Rectal smooth muscle tissue (tissue), 1 donor: Measurements from ENCODE around the gene IL19.

ENCODE experiments used
- H3K27ac ChIP-seq: one replicate; pipeline ENCODE4 v1.7.0; 2013; ENCODE audit warnings: low read depth, low read length, inconsistent platforms
- H3K27me3 ChIP-seq: one replicate; pipeline ENCODE4 v1.7.0; 2013; ENCODE audit warnings: low read length; ENCODE audit not compliant: control insufficient read depth, insufficient read depth
- H3K36me3 ChIP-seq: one replicate; pipeline ENCODE4 v1.7.0; 2013; ENCODE audit warnings: low read length; ENCODE audit not compliant: control insufficient read depth, insufficient read depth
- H3K4me1 ChIP-seq: one replicate; pipeline ENCODE4 v1.7.0; 2013; ENCODE audit warnings: low read length; ENCODE audit not compliant: control insufficient read depth, insufficient read depth
- H3K4me3 ChIP-seq: one replicate; pipeline ENCODE4 v1.7.0; 2013; ENCODE audit warnings: low read length
- H3K9ac ChIP-seq: one replicate; pipeline ENCODE4 v1.7.0; 2013; ENCODE audit warnings: low read length

The IL19 gene

DNA sequence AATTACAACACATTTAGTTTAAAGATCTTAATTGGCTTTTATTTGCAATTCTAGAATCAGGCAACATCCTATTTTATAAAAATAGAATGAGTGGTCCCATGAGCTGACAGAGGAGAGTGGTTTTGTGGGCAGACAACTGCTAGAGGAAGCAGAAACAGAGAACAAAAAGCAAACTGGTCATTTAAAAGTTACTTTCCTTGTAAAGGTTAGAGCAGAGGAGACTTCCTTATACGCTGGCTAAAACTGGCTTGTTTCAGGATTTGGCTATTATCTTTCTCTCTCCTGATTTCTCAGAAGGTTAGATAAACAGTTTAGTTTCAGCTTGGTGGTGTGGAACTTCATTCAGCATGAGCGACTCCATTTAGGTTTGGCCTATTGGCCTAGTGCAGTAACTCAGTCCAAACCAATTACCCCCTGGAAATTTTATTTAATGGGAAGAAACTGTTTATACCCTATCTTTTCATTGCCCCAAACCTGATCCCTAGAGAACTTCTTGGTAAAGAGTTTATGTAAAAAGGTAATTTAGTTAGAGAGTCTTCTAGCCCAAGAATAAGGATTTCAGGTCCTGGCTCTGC is 62.6 kb downstream of the IL19 start:
- H3K4me1 ChIP-seq, result no peaks in the 10 kb centered on the region
- no peak overlapping the region for H3K4me3 ChIP-seq
- H3K27me3 ChIP-seq, result no peaks in the 10 kb centered on the region
- no peaks in the 10 kb centered on the region for H3K36me3 ChIP-seq
- H3K9ac ChIP-seq, result no peak overlapping the region
- no peak overlapping the region for H3K27ac ChIP-seq

DNA sequence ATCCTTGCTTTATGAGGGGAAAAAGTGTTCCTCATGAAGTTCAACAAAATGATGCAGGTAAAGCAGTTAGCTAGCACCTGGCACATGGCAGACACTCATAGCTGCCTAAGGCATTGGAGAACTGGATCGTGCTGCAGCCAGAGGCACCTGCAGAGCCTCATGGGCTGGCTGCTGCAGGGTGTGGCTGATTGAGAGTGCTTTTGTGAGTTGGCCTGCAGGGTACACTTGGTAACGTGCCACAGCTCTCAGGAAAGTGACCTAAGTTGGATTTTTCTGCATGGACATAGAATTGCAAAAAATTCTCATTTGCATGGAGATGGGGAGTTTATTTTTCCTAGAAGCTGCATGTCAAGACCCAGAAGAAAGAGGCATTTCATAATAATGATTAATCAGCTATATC is 63.2 kb downstream of the IL19 start:
- no peaks in the 10 kb centered on the region for H3K4me1 ChIP-seq
- no peak overlapping the region for H3K27ac ChIP-seq
- no peak overlapping the region for H3K4me3 ChIP-seq
- no peaks in the 10 kb centered on the region for H3K36me3 ChIP-seq
- no peak overlapping the region for H3K9ac ChIP-seq
- no peaks in the 10 kb centered on the region for H3K27me3 ChIP-seq

DNA sequence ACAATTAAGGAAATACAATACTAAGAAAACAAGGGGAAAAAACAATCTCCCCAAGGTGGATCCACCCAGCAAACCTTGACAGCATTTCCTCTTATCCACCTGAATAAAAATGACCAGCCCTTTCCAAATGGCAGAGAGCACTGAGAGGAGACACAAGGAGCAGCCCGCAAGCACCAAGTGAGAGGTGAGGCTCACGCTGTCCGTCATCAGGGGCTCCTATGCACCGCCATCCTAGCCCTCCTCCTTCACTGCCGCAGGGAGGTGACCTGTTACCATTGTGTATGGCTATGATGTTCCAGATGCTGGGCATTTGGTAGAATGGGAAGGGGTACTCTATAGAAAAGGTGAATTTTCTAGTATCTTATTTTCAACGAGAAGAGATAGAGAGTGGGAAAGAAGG is 63.6 kb downstream of the IL19 start:
- H3K4me3 ChIP-seq, result no peak overlapping the region
- no peak overlapping the region for H3K9ac ChIP-seq
- no peak overlapping the region for H3K27ac ChIP-seq
- no peaks in the 10 kb centered on the region for H3K4me1 ChIP-seq
- H3K27me3 ChIP-seq, result no peaks in the 10 kb centered on the region
- no peaks in the 10 kb centered on the region for H3K36me3 ChIP-seq

DNA sequence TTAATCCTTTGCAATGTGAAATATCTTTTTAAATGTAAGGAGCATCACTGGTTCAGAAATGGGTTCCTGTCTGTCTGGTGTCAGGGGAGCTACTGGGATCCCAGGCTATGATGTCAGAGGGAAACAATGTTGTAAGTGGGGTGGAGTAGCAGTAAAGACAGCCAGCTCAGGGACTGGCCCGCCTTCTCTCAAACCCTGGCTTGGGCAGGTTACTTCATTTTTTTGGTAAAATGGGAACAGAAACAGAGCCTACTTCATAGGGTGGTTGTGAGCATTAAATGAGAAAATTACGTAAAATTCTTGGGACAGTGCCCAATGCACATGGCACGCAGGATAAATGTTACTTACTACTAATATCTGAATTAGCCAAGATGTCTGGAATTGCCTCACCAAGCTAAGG is 64.1 kb downstream of the IL19 start:
- Histone ChIP-seq H3K27me3 (no peaks in the 10 kb centered on the region), H3K27ac (no peak overlapping the region), H3K36me3 (no peaks in the 10 kb centered on the region), H3K4me1 (no peaks in the 10 kb centered on the region), H3K9ac (no peak overlapping the region), H3K4me3 (no peak overlapping the region)

DNA sequence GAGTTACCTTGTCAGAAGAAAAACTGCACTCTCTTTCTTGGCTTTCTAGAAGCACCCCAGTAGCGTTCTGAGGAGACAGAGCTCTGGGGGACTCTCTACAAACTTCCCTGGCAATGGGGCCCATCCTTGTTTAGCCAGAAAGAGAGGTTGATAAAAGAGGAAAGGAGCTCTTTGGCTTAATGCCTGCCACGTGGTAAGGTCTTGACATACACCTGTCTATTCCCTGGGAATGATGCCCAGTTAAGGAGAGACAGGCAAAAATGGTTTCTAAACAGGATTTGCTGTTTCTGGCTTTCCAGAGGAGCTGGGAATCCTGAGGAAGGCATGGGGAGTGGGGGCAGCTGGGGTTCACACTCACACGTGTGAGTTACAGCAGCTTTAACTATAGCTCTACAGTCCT is 64.6 kb downstream of the IL19 start:
- Histone ChIP-seq H3K27ac (no peak overlapping the region), H3K4me3 (no peak overlapping the region), H3K4me1 (no peaks in the 10 kb centered on the region), H3K9ac (no peak overlapping the region), H3K27me3 (no peaks in the 10 kb centered on the region), H3K36me3 (no peaks in the 10 kb centered on the region)

DNA sequence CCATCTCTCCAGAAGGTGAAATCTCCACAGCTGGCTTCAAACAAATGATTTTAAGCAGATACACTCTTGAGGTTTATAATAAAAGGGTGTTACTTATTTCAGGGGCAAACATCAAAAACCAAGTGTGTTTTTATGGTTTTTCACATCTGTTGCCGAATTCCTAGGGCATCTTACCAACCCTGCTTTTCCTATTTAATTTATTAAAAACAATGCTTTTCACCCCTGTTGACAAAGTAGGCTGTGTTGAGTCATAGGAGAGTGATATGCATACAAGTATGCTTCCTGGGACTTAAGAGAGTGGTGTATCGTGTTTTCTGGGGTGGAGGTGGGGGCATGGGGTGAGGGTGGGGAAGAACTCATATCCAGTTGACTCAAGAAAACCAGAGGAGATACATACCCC is 65.5 kb downstream of the IL19 start:
- Histone ChIP-seq H3K36me3 (no peaks in the 10 kb centered on the region), H3K27me3 (no peaks in the 10 kb centered on the region), H3K4me3 (no peak overlapping the region), H3K4me1 (no peaks in the 10 kb centered on the region), H3K27ac (no peak overlapping the region), H3K9ac (no peak overlapping the region)

DNA sequence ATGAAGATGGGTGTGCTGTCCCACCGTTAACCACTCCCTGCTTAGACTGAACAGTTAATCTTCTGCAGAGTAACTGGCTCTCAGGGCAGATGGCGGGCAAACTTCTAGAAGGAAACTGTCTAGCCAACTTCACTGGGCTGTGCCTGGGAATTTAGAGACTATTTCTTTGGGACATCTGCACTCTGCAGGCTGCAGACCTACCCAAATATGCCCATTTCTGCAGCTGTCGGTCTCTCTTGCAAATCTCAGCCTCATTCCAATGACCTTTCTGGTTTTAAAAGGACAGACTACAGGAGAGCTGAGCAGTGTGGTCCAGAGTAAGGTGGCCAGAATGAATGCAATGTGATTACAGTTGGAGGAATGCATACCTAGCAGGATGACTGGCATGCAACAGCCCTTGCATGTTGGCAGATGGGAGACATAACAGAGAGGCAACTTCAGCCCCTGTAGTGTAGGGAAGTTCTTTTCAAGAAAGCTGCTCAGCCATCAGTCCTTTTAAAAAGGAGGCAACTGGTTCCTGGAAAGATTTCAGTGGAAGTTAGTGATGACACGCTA is 68.5 kb downstream of the IL19 start:
- Histone ChIP-seq H3K36me3 (no peaks in the 10 kb centered on the region), H3K4me1 (no peaks in the 10 kb centered on the region), H3K27me3 (no peaks in the 10 kb centered on the region), H3K27ac (no peak overlapping the region), H3K4me3 (no peak overlapping the region), H3K9ac (no peak overlapping the region)

DNA sequence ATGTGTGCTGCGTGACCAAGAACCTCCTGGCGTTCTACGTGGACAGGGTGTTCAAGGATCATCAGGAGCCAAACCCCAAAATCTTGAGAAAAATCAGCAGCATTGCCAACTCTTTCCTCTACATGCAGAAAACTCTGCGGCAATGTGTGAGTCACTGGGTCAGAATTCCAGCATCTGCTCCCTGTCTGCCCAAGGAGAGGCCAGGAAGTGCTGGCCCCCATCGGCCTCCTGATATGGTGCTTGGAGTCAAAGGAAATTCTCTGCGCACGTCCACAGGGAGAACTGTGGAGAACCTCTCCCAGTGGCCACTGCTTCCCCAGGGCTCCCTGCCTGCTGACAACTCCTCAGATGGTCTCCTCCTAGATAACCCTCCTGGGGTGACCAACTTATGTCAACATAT is 69.3 kb downstream of the IL19 start:
- no peak overlapping the region for H3K9ac ChIP-seq
- H3K36me3 ChIP-seq, result no peaks in the 10 kb centered on the region
- no peak overlapping the region for H3K27ac ChIP-seq
- no peaks in the 10 kb centered on the region for H3K4me1 ChIP-seq
- no peaks in the 10 kb centered on the region for H3K27me3 ChIP-seq
- no peak overlapping the region for H3K4me3 ChIP-seq

DNA sequence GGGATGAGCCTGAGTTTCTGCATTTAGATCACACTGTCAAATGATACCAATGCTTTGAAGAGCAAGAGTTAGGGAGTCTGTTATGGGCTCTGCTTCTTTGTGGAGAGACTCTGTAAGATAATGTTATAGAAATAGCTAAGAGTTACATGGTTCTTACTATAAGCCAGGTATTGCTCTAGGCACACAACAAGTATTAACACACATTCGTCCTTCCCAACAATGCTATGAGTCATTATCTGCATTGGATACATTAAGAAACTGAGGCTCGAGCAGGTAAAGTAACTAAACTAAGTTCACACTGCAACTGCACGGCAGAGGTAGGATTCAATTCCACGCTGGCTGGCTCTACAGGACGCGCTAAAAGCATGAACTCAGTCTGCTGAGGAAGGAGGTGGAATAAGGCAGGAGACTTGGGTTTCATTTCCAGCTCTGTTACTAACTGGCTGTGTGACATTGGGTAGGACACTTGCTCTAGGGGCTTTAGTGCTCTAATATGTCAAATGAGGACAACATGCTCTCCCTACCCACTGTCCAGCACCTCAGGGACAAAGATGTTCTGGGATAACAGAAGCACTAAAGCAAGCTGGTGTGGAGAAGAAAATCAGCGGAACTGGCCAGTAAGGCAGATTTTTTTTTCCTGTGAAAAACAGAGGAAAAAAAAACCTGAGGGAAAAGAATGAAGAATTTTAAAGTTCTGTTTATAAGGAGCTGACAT is 71.2 kb downstream of the IL19 start:
- H3K27me3 ChIP-seq, result no peaks in the 10 kb centered on the region
- no peaks in the 10 kb centered on the region for H3K4me1 ChIP-seq
- no peak overlapping the region for H3K27ac ChIP-seq
- no peak overlapping the region for H3K4me3 ChIP-seq
- no peaks in the 10 kb centered on the region for H3K36me3 ChIP-seq
- H3K9ac ChIP-seq, result no peak overlapping the region

DNA sequence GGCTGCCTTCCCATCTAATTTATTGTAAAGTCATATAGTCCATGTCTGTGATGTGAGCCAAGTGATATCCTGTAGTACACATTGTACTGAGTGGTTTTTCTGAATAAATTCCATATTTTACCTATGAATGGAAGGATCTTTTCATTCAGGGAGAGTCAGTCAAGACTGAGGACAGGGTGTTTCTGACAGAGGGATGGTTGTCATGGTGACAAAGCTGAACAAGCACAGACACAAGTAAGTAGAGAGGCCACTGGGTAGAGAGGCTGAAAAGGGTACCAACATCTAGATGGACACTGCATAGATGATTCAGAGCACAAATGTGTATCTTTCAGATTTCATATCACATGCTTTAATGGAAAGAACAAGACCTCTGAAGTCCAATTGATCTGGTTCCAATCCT is 72.3 kb downstream of the IL19 start:
- H3K9ac ChIP-seq, result no peak overlapping the region
- no peak overlapping the region for H3K4me3 ChIP-seq
- no peak overlapping the region for H3K27ac ChIP-seq

DNA sequence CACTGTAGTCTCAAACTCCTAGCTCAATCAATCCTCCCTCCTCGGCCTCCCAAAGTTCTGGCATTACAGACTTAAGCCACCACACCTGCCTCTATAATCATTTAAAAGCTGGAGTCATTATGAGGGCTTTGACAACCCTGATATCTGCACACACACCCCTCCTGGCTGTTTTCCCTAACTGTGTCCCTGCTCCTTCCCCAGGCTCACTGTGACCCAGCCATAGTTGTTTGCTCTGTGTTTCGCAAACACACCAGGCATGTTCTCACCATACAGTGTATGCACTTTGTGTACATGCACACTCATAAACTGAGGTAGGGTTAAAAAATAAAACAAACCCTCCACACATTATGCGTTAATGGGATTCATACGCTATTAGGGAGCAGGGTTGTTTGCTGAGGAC is 73.1 kb downstream of the IL19 start:
- Histone ChIP-seq H3K9ac (no peak overlapping the region), H3K27ac (no peak overlapping the region), H3K36me3 (no peaks in the 10 kb centered on the region)

More for the DNA sequence above, 72.3 kb downstream of the IL19 start:
- H3K27me3 ChIP-seq, result no peaks in the 10 kb centered on the region
- no peaks in the 10 kb centered on the region for H3K4me1 ChIP-seq
- H3K36me3 ChIP-seq, result no peaks in the 10 kb centered on the region

DNA sequence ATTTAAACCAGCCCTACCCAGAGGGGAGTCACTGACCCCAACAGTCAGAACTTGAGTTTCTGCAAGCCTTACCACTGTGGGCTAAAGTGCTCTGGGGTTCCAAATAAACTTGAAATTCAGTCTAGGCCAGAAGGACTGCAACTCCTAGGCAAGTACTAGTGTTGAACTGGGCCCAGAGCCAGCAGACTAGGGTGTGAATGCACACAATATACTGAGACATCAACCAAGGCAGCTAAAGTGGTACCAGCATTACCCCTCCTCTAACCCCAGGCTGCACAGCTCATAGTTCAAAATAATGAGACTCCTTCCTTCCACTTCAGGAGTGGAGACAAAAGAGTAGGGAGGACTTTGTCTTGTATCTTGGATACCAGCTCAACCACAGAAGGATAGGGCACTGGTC is 75.9 kb downstream of the IL19 start:
- Histone ChIP-seq H3K4me1 (no peaks in the 10 kb centered on the region), H3K9ac (no peak overlapping the region), H3K4me3 (no peak overlapping the region), H3K36me3 (no peaks in the 10 kb centered on the region), H3K27ac (no peak overlapping the region), H3K27me3 (no peaks in the 10 kb centered on the region)

More for the DNA sequence above, 73.1 kb downstream of the IL19 start:
- Histone ChIP-seq H3K4me3 (no peak overlapping the region), H3K4me1 (no peaks in the 10 kb centered on the region), H3K27me3 (no peaks in the 10 kb centered on the region)

DNA sequence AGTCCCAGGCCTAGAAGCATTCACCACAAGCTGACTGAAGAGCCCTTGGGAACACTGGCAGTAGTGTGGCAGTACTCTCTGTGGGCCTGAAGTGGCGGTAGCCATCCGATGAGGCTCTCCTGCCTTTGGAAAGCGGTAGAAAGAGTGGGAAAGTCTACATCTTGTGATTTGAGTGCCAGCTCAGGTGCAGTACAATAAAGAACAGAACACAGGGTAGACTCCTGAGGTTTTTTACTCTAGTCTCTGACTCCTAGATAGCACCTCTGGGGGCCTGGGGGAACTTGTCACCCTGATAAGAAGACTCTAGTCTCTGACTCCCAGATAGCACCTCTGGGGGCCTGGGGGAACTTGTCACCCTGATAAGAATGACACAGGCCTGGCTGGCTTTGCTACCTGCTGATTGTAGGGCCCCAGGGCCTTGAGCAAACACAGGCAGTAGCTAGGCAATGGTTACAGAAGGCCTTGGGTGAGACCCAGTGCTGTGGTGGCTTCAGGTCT is 76.8 kb downstream of the IL19 start:
- H3K27me3 ChIP-seq, result no peaks in the 10 kb centered on the region
- no peak overlapping the region for H3K9ac ChIP-seq
- H3K27ac ChIP-seq, result no peak overlapping the region
- no peak overlapping the region for H3K4me3 ChIP-seq
- no peaks in the 10 kb centered on the region for H3K36me3 ChIP-seq
- no peaks in the 10 kb centered on the region for H3K4me1 ChIP-seq
